A673 (cell line): ENCODE results near the gene EPHB4. TPM values are rescaled to one million over a fixed set of nuclear protein-coding genes. Genes with fewer than 3 reads are reported as not detected.
A peak's percentile ranks its signal among the peaks of the same experiment; 100 is the strongest.

Source experiments
- BruUV-seq: library from RNA; stranded (reverse); fragments of 400-500 nt; replicated peaks from 2 replicates; lab custom pipeline; 2021; lab: Mats Ljungman, UMichigan
- CTCF ChIA-PET: fragments of 300-600 bp; sonication (Branson Sonifier 250); formaldehyde crosslinking; loops from one replicate; lab custom pipeline; 2022; ENCODE audit warnings: antibody characterized with exemption; lab: Charles Lee
- POLR2A ChIA-PET: fragments of 300-600 bp; sonication (Branson Sonifier 250); formaldehyde crosslinking; loops from one replicate; lab custom pipeline; 2022; ENCODE audit warnings: antibody characterized with exemption; ENCODE audit not compliant: low non-redundant PET; lab: Charles Lee
- DNase-seq: peaks from one replicate; pipeline ENCODE4 v3.0.0-alpha.2; 2015; ENCODE audit warnings: low spot score
- H3K27ac ChIP-seq: fragments of 200-600 bp; sonication (generic); 2 replicates; pipeline ENCODE4 v1.5.1; 2016; ENCODE audit warnings: mixed run types, low read depth, mild to moderate bottlenecking, mixed read lengths, antibody characterized with exemption, low read length; ENCODE audit not compliant: poor library complexity, severe bottlenecking
- H3K27me3 ChIP-seq: fragments of 200-600 bp; sonication (generic); replicated peaks from 2 replicates; pipeline ENCODE4 v1.6.1; 2017; ENCODE audit warnings: mixed run types, low read depth, mild to moderate bottlenecking, mixed read lengths, antibody characterized with exemption, low read length; ENCODE audit not compliant: insufficient read depth, poor library complexity
- H3K36me3 ChIP-seq: fragments of 200-600 bp; sonication (generic); 2 replicates; pipeline ENCODE4 v1.6.1; 2016; ENCODE audit warnings: mixed run types, mild to moderate bottlenecking, mixed read lengths, antibody characterized with exemption, low read length; ENCODE audit not compliant: insufficient read depth, poor library complexity, severe bottlenecking
- H3K4me1 ChIP-seq: fragments of 200-600 bp; sonication (generic); 2 replicates; pipeline ENCODE4 v1.6.1; 2017; ENCODE audit warnings: mixed run types, mild to moderate bottlenecking, mixed read lengths, antibody characterized with exemption, low read length; ENCODE audit not compliant: insufficient read depth, poor library complexity, severe bottlenecking
- H3K4me3 ChIP-seq: fragments of 200-600 bp; sonication (generic); 2 replicates; pipeline ENCODE4 v1.5.1; 2016; ENCODE audit warnings: low read depth, mixed run types, mild to moderate bottlenecking, mixed read lengths, low read length; ENCODE audit not compliant: poor library complexity, severe bottlenecking
- H3K9me3 ChIP-seq: fragments of 200-600 bp; sonication (generic); 2 replicates; pipeline ENCODE4 v1.6.1; 2016; ENCODE audit warnings: mixed run types, low read depth, mild to moderate bottlenecking, mixed read lengths, antibody characterized with exemption, low read length; ENCODE audit not compliant: poor library complexity, severe bottlenecking
- EZH2 ChIP-seq: fragments of 200-600 bp; sonication (generic); IDR thresholded peaks from 2 replicates; pipeline ENCODE4 v1.6.1; 2017; ENCODE audit warnings: borderline replicate concordance, low read depth, mild to moderate bottlenecking, mixed read lengths, antibody characterized with exemption, low read length; ENCODE audit not compliant: poor library complexity, severe bottlenecking
- intact Hi-C: fragments of 100-400 bp; cut with micrococcal nuclease; formaldehyde crosslinking; loops from one replicate; pipeline ENCODE4 v1.10.0; 2022; ENCODE audit not compliant: unreplicated experiment
- total RNA-seq: library from RNA; stranded (reverse); gene quantifications from 2 replicates; pipeline ENCODE4 v1.2.3, GENCODE V29; 2021
- TF ChIP-seq, protein P1 (sequence below): fragments of 300-800, 200-600 bp; sonication (generic); conservative IDR thresholded peaks from 2 replicates; pipeline ENCODE4 v1.5.1; 2017; ENCODE audit warnings: low read depth, mild to moderate bottlenecking, antibody characterized with exemption, low read length, moderate library complexity, mixed read lengths

EPHB4 gene
- total RNA-seq, 1 experiment from 2014 or later, result 90.4 TPM

- H3K27ac ChIP-seq, result peak overlapping the region; percentile 96
- no peaks in the 10 kb centered on the region for H3K27me3 ChIP-seq
- peak overlapping the region; percentile 82 for H3K4me3 ChIP-seq
- BruUV-seq, result no TSS peak
- CTCF ChIA-PET, result no interaction called here
- H3K4me1 ChIP-seq, result peaks cover 28% of the 10 kb centered on the region
- peaks cover 31% of the 10 kb centered on the region for H3K36me3 ChIP-seq
- no peaks in the 10 kb centered on the region for H3K9me3 ChIP-seq
- POLR2A ChIA-PET, result no interaction called here
- TF ChIP-seq EZH2, result no peak
- TF ChIP-seq, protein P1, sequence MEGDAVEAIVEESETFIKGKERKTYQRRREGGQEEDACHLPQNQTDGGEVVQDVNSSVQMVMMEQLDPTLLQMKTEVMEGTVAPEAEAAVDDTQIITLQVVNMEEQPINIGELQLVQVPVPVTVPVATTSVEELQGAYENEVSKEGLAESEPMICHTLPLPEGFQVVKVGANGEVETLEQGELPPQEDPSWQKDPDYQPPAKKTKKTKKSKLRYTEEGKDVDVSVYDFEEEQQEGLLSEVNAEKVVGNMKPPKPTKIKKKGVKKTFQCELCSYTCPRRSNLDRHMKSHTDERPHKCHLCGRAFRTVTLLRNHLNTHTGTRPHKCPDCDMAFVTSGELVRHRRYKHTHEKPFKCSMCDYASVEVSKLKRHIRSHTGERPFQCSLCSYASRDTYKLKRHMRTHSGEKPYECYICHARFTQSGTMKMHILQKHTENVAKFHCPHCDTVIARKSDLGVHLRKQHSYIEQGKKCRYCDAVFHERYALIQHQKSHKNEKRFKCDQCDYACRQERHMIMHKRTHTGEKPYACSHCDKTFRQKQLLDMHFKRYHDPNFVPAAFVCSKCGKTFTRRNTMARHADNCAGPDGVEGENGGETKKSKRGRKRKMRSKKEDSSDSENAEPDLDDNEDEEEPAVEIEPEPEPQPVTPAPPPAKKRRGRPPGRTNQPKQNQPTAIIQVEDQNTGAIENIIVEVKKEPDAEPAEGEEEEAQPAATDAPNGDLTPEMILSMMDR, result no peak
- no peak for DNase-seq
- intact Hi-C loops, result no loop called here
These were observed 40.6 kb upstream of the EPHB4 start for GRCh38 chr7:100867776-100868485.

GRCh38 chr7:100867040-100867775 lies 39.9 kb upstream of the EPHB4 start, which contains the start of gene TRIP6:
Gene TRIP6, plus strand, starts transcription at chr7:100867387. Its CDS starts 111 bp downstream, at chr7:100867498.
- Histone ChIP-seq H3K27ac (peak within 1 kb of the TSS; percentile 96), H3K9me3 (no peaks in the 10 kb centered on the region), H3K4me3 (peak within 1 kb of the TSS; percentile 82), H3K4me1 (peaks cover 28% of the 10 kb centered on the region), H3K27me3 (no peaks in the 10 kb centered on the region), H3K36me3 (peaks cover 26% of the 10 kb centered on the region)
- ChIA-PET POLR2A (no interaction called here), CTCF (no interaction called here)
- TF ChIP-seq, protein P1, result no peak
- no peak for TF ChIP-seq EZH2
- DNase-seq, result peak; percentile 97
- intact Hi-C loops, result no loop called here
- TSS peak; percentile 81 for BruUV-seq

DNA sequence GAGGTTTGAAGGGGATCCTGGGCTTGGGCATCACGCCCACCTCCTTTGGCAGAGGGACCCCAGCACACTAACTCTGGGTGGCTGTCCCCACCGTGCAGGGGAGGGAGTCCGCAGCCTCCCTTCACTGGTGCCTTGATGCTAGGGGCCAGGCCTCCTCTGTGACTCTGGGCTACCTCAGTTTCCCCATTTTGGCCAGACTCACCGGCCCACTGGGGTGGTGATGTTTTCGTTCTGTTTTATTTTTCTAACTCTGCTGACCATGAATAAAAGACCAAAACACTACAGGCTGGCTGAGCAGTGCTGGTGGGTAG lies 39.4 kb upstream of the EPHB4 start:
- Histone ChIP-seq H3K9me3 (no peaks in the 10 kb centered on the region), H3K27ac (peak overlapping the region; percentile 96), H3K4me3 (peak overlapping the region; percentile 82), H3K36me3 (peaks cover 21% of the 10 kb centered on the region), H3K27me3 (no peaks in the 10 kb centered on the region), H3K4me1 (peaks cover 28% of the 10 kb centered on the region)
- intact Hi-C loops, result no loop called here
- no TSS peak for BruUV-seq
- CTCF ChIA-PET, result no interaction called here
- no peak for TF ChIP-seq EZH2
- TF ChIP-seq, protein P1, result no peak
- POLR2A ChIA-PET, result no interaction called here
- DNase-seq, result no peak
